HT1080 (cell line): ENCODE measurements around the gene TIMP2. TPM values are rescaled to one million over a fixed set of nuclear protein-coding genes. Genes with fewer than 3 reads are reported as not detected.

ENCODE experiments used
- DNase-seq: peaks from one replicate; pipeline ENCODE4 v3.0.0-alpha.2; 2015; ENCODE audit warnings: low read depth
- total RNA-seq: library from RNA; depleted of rRNA; stranded (reverse); fragments of >200 nt; shearing (Covaris generic); gene quantifications from 2 replicates; pipeline ENCODE4 v1.2.3, GENCODE V29; 2014

TIMP2 gene
- total RNA-seq, 1 experiment from 2014 or later: 119 TPM

- DNase-seq: peak; percentile 98
Observed at GRCh38 chr17:78840780-78841611, 84.2 kb downstream of the TIMP2 start, which contains the start of gene USP36. USP36 (minus strand) TSS chr17:78840814; CDS start chr17:78836363, 4,451 bp downstream.

DNA sequence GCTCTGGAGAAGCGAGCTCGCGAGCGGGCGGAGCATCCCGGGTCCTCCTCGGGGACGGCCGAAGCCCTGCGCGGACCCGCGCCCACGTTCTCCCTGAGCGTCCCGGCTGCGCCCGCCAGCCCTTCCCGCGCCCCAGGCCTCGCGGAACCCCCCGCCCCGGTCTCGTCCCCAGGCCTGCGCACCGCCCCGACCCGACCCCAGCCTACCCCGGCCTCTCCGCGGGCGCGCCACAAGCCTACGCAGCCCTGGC is 84.7 kb downstream of the TIMP2 start:
- DNase-seq: no peak

GRCh38 chr17:78839762-78840529 is 85.2 kb downstream of the TIMP2 start:
- DNase-seq: peak; percentile 22

DNA sequence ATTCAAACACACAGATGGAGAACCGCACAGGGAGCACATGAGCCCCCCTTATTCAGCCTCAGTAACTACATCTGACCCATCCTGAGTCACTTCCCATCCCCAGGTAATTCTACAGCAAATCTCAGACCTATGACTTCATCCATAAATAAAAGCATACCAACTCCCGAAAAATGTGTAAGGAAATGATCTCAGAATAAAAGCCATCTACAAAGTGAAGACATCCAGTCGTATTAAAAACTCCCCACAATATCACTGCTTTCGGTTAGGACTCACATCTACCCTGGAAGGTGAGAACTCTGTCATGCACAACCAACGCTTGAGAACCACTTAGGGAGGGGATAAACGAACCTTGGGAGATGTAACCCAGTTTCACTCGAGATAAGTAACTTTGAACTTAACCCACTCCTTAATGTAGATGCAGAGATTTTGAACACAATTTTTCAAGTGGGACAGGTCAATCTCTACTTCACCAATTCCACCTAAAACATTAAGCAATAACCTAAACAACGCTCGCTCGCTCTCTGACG is 85.9 kb downstream of the TIMP2 start:
- DNase-seq: peak; percentile 77

- DNase-seq: no peak
Observed at GRCh38 chr17:78838574-78839005, 86.6 kb downstream of the TIMP2 start.

DNA sequence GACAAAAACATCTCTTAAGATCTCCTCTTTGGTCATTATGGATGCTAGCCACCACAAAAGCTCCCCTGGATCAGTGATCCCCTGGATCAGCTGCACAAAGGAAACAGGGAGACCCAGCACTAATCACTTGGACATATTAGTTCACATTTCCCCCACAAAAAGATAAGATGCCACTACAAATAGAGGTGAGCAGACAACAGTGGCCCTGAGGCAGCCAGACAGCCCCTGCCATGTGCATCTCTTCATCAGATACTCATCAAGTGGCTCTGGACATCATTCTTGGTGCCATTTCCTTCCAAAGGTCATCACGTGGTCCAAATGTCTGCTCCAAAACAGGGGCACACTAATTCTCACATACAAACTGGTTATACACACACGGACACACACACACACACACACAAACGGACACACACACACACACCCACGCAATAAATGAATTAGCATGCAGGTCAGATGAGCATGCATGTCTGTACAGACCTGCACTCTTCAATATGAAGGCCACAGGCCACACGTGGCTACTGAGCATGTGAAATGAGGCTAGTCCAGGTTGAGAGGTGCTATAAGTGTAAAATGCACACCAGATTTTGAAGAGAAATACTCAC is 88.7 kb downstream of the TIMP2 start:
- no peak for DNase-seq

DNA sequence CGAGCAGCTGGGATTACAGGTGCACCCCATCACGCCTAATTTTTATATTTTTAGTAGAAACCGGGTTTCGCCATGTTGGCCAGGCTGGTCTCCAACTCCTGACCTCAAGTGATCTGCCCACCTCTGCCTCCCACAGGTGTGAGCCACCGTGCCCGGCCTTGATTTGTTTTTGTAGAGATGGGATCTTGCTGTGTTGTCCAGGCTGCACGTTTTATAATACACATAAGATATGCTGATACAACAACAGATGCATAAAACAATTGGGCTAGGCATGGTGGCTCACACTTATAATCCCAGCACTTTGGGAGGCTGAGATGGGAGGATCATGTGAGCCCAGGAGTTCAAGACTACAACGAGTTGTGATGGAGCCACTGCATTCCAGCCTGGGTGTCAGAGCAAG is 90.6 kb downstream of the TIMP2 start:
- no peak for DNase-seq

DNA sequence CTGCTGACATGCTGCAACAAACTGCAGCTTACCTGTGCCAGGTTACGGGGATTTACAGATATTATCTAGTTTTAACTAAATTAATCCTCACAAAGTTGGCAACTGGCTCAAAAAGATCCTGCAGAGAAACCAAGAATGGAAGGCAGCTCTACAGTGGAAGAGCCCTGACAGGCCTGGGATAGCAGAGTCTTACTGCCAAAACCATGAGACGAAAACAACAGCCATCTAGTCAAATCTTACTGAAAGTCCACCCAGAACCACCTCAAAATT is 92.7 kb downstream of the TIMP2 start:
- DNase-seq: no peak

DNA sequence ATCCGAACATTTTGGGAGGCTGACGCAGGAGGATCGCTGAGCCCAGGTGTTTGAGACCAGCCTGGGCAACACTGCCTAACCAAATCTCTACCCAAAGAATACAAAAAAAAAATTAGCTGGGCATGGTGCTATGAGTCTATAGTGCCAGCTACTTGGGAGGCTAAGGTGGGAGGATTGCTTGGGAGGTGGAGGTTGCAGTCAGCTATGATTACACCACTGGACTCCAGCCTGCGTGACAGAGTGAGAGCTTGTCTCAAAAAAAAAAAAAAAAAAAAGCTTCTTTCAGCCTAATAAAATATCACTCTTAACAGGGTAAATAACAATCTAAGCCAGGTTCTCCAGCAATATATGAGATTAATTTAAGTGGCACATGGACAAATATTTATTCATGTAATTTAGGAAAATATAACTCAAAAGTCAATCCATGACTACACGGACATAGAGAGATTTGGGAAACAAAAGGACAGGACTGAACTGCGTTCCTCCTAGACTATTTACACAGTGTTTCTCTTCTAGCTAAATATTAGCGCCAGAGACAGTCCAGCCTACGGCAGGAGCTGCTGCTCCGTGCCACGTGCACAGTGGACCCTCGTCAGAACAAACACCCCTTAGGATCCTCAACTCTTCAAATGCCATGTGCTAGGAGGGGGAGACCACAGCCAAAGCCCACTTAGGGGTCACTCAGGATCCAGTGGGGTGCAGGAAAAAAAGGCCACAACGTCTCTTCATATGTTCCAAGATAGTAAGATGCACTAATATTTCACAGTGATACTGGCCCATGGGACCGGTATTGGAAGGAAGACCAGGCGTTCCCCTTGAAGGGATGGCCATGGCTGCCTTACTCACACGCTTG is 93.3 kb downstream of the TIMP2 start:
- no peak for DNase-seq

DNA sequence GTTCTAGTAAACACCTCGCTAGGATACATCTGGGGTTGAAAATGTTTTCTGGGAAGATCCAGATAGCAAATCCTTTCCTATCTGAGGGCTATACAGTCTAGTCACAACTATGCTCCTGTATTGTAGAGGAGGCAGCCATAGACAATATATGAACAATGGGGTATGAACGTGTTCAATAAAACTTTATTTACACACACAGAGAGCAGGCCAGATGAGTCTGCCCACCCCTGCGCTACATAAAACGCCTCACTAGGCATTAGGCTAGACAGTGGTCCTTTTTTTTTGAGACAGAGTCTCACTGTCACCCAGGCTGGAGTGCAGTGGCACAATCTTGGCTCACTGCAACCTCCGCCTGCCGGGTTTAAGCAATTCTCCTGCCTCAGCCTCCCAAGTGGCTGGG is 95.7 kb downstream of the TIMP2 start:
- DNase-seq: no peak

DNA sequence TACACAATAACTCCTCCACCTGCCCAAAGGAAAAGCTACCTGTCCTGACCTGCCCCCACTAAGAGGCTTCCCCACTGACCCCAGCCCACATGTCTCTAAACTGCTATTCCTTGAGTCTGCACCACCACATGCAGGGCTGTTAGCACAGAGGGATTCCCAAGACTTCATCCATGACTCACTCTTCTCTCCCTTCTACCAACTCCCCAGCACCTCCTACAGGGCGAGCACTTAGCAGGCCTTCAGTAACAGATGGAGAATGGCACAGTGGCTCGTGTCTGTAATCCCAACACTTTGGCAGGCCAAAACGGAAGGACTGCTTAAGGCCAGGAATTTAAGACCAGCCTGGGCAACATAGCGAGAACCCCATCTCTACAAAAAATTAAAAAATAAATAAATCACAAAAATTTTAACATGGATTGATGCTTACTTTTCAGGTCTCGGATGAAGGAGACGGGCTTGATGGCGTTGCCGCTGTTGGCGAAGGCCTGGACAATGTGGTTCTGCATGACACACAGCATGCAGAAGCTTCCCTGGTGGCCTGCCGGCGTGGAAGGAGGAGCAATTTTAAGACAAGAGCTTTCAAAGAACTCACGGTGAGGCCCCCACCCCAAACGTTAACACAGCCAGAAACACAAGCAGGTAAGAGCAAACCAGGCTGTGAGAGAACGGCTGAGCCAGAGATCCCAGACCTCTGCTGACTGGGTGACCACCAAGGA is 96.6 kb downstream of the TIMP2 start:
- peak; percentile 60 for DNase-seq

DNA sequence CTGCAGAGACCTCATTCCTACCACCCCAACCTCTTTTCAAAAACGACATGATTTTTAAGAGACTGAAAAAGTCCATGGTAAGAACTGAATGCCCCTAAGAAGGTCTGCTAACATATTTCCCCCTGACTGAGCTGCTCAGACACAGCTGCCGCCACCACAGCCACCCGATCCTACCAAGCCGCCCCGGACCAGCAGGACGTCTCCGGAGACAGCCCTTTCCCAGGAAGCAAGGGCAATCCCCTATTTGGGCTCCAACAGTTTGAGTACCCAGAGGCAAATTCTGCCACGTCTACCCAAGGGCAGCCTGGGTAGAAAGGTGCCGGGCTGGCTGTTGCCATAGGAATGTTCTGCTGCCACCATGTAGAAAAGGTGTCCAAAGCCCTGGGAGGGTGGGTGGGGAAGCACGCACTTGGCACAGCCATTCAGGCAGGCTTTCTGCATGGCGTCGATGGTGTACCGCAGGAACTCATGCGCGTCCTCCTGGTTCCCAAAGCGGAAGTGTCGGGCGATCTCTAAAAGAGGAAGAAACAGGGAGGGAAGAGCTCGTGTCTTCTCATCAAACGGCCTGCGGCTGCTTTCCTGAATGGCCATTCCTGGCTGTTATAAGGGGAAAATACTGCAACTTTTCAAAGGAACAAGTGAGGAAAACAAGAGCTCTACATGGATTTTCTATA is 98.2 kb downstream of the TIMP2 start:
- DNase-seq: no peak

DNA sequence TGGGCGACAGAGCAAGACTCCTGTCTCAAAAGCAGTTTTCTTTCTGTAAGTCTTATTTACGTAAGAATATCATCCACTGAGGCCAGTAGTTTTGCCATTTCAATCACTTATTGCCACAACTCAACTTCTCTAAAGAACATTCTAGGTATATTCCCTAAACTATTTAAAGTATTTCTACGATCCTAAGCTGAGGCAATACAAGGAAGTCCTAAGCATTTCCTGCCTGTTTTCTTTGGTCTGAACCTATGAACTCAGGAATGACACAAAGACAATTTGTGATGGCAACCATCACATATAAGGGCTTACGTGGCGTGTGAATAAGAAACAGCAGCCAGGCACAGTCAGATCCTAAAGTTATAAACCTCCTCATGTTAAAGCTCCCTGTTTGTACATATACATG is 98.8 kb downstream of the TIMP2 start:
- DNase-seq: no peak

DNA sequence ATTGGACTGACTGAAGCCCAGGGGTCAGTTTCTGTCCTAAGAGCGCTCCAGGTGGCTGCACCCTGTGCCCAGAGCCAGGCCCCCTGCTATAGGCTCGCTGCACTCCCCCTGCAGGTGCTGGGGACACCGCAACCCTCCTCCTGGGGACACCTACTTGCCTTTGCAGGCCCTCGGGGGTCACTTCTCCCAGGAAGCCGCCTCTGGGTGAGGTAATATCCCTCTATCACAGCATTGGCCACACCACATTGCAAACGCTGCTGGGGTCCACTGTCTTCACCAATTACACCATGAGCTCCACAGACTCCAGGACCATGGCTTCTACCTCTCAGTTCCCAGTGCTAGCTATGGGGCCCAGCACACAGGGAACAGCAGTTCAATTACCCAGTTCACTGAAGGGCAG is 99.5 kb downstream of the TIMP2 start:
- no peak for DNase-seq

DNA sequence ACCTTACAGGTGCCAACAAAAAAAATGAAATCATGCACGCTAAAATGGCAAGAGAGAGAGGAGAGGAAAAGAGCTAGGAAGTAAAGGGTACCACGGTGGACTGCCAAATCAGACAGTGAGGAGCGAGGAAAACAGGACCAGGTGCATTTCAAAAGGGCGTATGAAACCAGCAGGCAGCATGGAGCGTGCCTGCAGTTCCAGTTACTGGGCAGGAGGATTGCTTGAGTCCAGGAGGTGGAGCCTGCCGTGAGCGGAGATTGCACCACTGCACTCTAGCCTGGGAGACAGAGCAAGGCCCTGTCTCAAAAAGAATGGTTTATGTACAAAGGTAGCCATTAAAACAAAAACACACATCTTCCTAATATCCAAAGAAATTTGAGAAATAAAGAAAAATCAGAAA is 100.9 kb downstream of the TIMP2 start:
- no peak for DNase-seq

- no peak for DNase-seq
Observed at GRCh38 chr17:78823282-78824046, 101.7 kb downstream of the TIMP2 start.

DNA sequence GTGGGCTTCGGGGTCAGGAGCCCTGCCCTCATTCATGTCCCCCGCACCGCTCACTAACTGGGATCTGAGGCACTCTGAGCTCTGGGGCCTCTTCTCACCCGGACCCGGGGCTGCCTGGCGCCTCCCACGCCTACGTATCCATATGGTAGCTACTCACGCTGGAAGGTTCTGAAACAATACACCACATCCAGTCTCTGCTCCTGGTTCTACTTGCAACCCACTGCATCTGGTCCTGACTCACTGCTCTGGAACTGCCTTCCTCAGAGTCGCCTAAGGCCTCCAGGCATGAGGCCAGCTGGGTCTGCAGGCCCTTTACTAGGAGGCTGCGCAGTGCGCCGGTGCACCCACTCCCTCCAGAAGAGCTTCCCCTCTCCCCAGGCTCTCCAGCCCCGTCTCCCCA is 102.6 kb downstream of the TIMP2 start:
- no peak for DNase-seq

DNA sequence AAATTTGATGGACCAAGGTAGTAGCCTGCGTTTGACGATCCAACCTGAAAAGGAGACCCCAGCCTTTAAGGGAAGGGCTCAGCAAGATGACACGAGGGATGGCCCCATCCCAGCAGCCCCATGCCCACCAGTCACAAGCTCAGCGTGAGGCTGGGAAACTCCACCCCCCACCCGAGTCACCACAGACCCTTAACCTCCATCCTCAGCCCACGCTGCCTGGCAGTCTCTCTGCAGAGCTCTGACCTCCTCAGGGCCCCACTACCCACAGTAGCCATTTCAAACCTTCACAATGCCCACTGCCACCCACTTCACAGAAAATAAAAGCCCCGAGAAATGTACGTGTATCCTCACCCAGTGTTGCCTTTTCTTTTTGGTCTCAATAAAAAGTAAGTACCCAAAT is 103.2 kb downstream of the TIMP2 start:
- DNase-seq: no peak

DNA sequence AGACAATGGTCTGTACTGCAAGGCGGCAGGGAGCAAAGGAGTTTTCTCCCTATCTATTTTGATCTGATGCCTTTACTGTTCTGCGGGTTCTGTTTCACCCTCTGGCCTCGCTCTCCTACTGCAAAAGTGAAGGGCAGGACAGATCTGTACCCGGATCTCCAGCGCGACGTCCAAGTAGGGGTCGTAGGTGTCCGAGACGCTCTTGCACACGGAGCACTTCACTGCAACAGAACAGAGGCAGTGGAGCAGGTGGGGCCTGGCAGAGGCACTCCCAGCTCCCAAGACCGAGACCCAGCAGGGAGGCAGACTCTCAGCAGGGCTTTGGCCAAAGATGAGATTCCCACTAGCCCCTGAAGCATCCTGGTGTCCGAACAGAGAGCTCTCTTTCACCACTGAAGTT is 104.3 kb downstream of the TIMP2 start:
- no peak for DNase-seq
